Testis (tissue), 2 donors: ENCODE data around the gene ATP23.

Source experiments
- POLR2A ChIP-seq: fragments of 450-650 bp; IDR thresholded peaks from one replicate; pipeline ENCODE4 v1.6.1; 2017; ENCODE audit warnings: antibody characterized with exemption, mild to moderate bottlenecking, moderate library complexity
- TF ChIP-seq, protein P1 (sequence below), 3 experiments: fragments of 450-650 bp in 2 of 3; fragments of 200-600 bp in 1 of 3; sonication (generic) in 1 of 3; IDR thresholded peaks; one replicate each; pipeline ENCODE4 v1.5.1; 2016 to 2019; ENCODE audit warnings: antibody characterized with exemption in 3 of 3, mild to moderate bottlenecking in 2 of 3, moderate library complexity in 1 of 3

DNA sequence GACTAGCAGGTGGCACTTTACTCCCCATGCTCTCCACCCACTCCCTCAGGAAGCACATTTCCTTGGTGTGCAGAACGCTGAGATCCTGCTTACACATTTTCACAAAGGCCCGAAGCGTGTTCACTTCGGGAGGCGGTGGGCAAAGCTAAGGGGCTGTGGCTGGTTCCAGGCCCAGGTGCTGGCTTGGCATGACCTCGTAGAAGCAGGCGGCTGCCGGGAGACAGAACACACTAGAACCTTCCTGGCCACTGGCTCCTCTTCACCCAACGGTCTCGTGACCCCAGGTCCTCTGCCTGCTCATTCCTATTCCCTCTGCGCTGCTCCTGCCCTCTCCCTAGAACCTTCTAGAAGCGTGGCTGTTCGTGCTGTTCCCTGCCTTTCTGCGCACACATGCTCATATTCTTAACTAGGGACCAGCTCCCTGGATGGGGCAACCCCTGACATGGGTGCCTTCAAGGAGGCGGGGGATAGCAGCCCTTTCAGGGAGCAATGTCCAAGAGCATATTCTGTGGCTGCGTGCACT, 43.3 kb downstream of the ATP23 start:
- TF ChIP-seq, protein P1, sequence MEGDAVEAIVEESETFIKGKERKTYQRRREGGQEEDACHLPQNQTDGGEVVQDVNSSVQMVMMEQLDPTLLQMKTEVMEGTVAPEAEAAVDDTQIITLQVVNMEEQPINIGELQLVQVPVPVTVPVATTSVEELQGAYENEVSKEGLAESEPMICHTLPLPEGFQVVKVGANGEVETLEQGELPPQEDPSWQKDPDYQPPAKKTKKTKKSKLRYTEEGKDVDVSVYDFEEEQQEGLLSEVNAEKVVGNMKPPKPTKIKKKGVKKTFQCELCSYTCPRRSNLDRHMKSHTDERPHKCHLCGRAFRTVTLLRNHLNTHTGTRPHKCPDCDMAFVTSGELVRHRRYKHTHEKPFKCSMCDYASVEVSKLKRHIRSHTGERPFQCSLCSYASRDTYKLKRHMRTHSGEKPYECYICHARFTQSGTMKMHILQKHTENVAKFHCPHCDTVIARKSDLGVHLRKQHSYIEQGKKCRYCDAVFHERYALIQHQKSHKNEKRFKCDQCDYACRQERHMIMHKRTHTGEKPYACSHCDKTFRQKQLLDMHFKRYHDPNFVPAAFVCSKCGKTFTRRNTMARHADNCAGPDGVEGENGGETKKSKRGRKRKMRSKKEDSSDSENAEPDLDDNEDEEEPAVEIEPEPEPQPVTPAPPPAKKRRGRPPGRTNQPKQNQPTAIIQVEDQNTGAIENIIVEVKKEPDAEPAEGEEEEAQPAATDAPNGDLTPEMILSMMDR (IDR thresholded peaks at IDR 0.05) = no peak
- TF ChIP-seq POLR2A = no peak
